ENCODE measurements around the gene ATF6. TPM values are rescaled to one million over a fixed set of nuclear protein-coding genes. Genes with fewer than 3 reads are reported as not detected.

Gene ATF6
- total RNA-seq, 1 donor from 2014 or later, result 21.1 TPM

GRCh38 chr1:161731241-161731640 lies 34.9 kb upstream of the ATF6 start:
- H3K4me1 ChIP-seq, result peaks cover 10% of the 10 kb centered on the region
- no peak for DNase-seq (ENCODE audit: extremely low spot score in 2 of 2)
- no peak overlapping the region for H3K4me3 ChIP-seq
- H3K9me3 ChIP-seq, result no peaks in the 10 kb centered on the region
- no peak for TF ChIP-seq CTCF (IDR thresholded peaks at IDR 0.05)
- TF ChIP-seq POLR2AphosphoS5 (IDR thresholded peaks at IDR 0.05; ENCODE audit: insufficient read depth in 1 of 2, low read depth in 1 of 2), result no peak
- no peak for TF ChIP-seq POLR2A (IDR thresholded peaks at IDR 0.05)
- no peaks in the 10 kb centered on the region for H3K27me3 ChIP-seq
- H3K36me3 ChIP-seq, result no peaks in the 10 kb centered on the region
- no peak overlapping the region for H3K27ac ChIP-seq
- intact Hi-C loops (cut with DNase I), result no loop called here

- no peaks in the 10 kb centered on the region for H3K27me3 ChIP-seq
- peaks cover 9% of the 10 kb centered on the region for H3K4me1 ChIP-seq
- no peaks in the 10 kb centered on the region for H3K36me3 ChIP-seq
- DNase-seq (ENCODE audit: extremely low spot score in 2 of 2), result no peak
- intact Hi-C loops (cut with DNase I), result no loop called here
- no peak for TF ChIP-seq POLR2AphosphoS5 (IDR thresholded peaks at IDR 0.05; ENCODE audit: insufficient read depth in 1 of 2, low read depth in 1 of 2)
- no peak for TF ChIP-seq POLR2A (IDR thresholded peaks at IDR 0.05)
- TF ChIP-seq CTCF (IDR thresholded peaks at IDR 0.05), result no peak
- no peak overlapping the region for H3K4me3 ChIP-seq
- H3K9me3 ChIP-seq, result no peaks in the 10 kb centered on the region
- no peak overlapping the region for H3K27ac ChIP-seq
These were observed 34.0 kb upstream of the ATF6 start for GRCh38 chr1:161731981-161732718.

- TF ChIP-seq POLR2A (IDR thresholded peaks at IDR 0.05), result no peak
- no peak for TF ChIP-seq CTCF (IDR thresholded peaks at IDR 0.05)
- TF ChIP-seq POLR2AphosphoS5 (IDR thresholded peaks at IDR 0.05; ENCODE audit: insufficient read depth in 1 of 2, low read depth in 1 of 2), result no peak
- DNase-seq (ENCODE audit: extremely low spot score in 2 of 2), result no peak
These were observed 32.6 kb upstream of the ATF6 start for GRCh38 chr1:161733526-161733925.

GRCh38 chr1:161735837-161736236 lies 30.3 kb upstream of the ATF6 start:
- TF ChIP-seq CTCF (IDR thresholded peaks at IDR 0.05) (no peak), POLR2AphosphoS5 (IDR thresholded peaks at IDR 0.05; ENCODE audit: insufficient read depth in 1 of 2, low read depth in 1 of 2) (no peak), POLR2A (IDR thresholded peaks at IDR 0.05) (no peak)
- H3K4me1 ChIP-seq, result peaks cover 5% of the 10 kb centered on the region

More at GRCh38 chr1:161733526-161733925, 32.6 kb upstream of the ATF6 start:
- Histone ChIP-seq H3K27ac (no peak overlapping the region), H3K9me3 (no peaks in the 10 kb centered on the region), H3K36me3 (no peaks in the 10 kb centered on the region), H3K4me1 (peaks cover 5% of the 10 kb centered on the region), H3K27me3 (no peaks in the 10 kb centered on the region), H3K4me3 (no peak overlapping the region)
- intact Hi-C loops (cut with DNase I), result no loop called here

GRCh38 chr1:161736335-161736969 lies 29.7 kb upstream of the ATF6 start:
- Histone ChIP-seq H3K4me1 (peaks cover 5% of the 10 kb centered on the region), H3K4me3 (no peak overlapping the region), H3K27ac (no peak overlapping the region), H3K9me3 (no peaks in the 10 kb centered on the region), H3K27me3 (no peaks in the 10 kb centered on the region), H3K36me3 (no peaks in the 10 kb centered on the region)
- no peak for DNase-seq (ENCODE audit: extremely low spot score in 2 of 2)
- intact Hi-C loops (cut with DNase I), result no loop called here
- TF ChIP-seq POLR2AphosphoS5 (IDR thresholded peaks at IDR 0.05; ENCODE audit: insufficient read depth in 1 of 2, low read depth in 1 of 2) (peak in 1 of 2 donors; percentile 29), POLR2A (IDR thresholded peaks at IDR 0.05) (no peak), CTCF (IDR thresholded peaks at IDR 0.05) (no peak)

More at GRCh38 chr1:161735837-161736236, 30.3 kb upstream of the ATF6 start:
- H3K27me3 ChIP-seq, result no peaks in the 10 kb centered on the region
- H3K9me3 ChIP-seq, result no peaks in the 10 kb centered on the region
- no peaks in the 10 kb centered on the region for H3K36me3 ChIP-seq
- no peak for DNase-seq (ENCODE audit: extremely low spot score in 2 of 2)
- intact Hi-C loops (cut with DNase I), result no loop called here
- H3K27ac ChIP-seq, result no peak overlapping the region
- no peak overlapping the region for H3K4me3 ChIP-seq
